ENCODE data around the gene POLR3A. TPM values are rescaled to one million over a fixed set of nuclear protein-coding genes. Genes with fewer than 3 reads are reported as not detected.

The POLR3A gene
- total and polyA plus RNA-seq, 2 of the 13 experiments (the other 11 are each of a cell fraction or from before 2014, with no cell fraction given), result 13.6 to 19.2 TPM

- TF ChIP-seq, protein P1, sequence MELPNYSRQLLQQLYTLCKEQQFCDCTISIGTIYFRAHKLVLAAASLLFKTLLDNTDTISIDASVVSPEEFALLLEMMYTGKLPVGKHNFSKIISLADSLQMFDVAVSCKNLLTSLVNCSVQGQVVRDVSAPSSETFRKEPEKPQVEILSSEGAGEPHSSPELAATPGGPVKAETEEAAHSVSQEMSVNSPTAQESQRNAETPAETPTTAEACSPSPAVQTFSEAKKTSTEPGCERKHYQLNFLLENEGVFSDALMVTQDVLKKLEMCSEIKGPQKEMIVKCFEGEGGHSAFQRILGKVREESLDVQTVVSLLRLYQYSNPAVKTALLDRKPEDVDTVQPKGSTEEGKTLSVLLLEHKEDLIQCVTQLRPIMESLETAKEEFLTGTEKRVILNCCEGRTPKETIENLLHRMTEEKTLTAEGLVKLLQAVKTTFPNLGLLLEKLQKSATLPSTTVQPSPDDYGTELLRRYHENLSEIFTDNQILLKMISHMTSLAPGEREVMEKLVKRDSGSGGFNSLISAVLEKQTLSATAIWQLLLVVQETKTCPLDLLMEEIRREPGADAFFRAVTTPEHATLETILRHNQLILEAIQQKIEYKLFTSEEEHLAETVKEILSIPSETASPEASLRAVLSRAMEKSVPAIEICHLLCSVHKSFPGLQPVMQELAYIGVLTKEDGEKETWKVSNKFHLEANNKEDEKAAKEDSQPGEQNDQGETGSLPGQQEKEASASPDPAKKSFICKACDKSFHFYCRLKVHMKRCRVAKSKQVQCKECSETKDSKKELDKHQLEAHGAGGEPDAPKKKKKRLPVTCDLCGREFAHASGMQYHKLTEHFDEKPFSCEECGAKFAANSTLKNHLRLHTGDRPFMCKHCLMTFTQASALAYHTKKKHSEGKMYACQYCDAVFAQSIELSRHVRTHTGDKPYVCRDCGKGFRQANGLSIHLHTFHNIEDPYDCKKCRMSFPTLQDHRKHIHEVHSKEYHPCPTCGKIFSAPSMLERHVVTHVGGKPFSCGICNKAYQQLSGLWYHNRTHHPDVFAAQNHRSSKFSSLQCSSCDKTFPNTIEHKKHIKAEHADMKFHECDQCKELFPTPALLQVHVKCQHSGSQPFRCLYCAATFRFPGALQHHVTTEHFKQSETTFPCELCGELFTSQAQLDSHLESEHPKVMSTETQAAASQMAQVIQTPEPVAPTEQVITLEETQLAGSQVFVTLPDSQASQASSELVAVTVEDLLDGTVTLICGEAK (IDR thresholded peaks at IDR 0.05), result no peak
- TF ChIP-seq, protein P1 (CRISPR knock-in tag; IDR thresholded peaks at IDR 0.05), result no peak
- TF ChIP-seq SMAD3 (CRISPR knock-in tag; IDR thresholded peaks at IDR 0.05) (no peak), HMG20A (CRISPR knock-in tag; IDR thresholded peaks at IDR 0.05; ENCODE audit: borderline replicate concordance) (no peak), MBNL3 (CRISPR knock-in tag; conservative IDR thresholded peaks at IDR 0.05) (no peak), RERE (CRISPR knock-in tag; IDR thresholded peaks at IDR 0.05; ENCODE audit: low read depth) (no peak), ESRRA (CRISPR knock-in tag; IDR thresholded peaks at IDR 0.05; ENCODE audit: low read depth) (no peak)
Observed at GRCh38 chr10:77973276-77973675, 56.0 kb downstream of the POLR3A start (continued).
